Measurements from ENCODE around the gene KCNJ12. TPM values are rescaled to one million over a fixed set of nuclear protein-coding genes. Genes with fewer than 3 reads are reported as not detected.
"Not testable (repeated sequence)": the region's sequence is repeated elsewhere in the genome, so short reads cannot be mapped to it uniquely, and the experiment has no call there.

KCNJ12 gene
- total RNA-seq, 1 experiment from 2014 or later: 1.2 TPM

- no TSS peak for BruUV-seq (replicated peaks)
- Histone ChIP-seq H3K4me1 (ENCODE audit: insufficient read depth, low read length, poor library complexity, severe bottlenecking) (no peaks in the 10 kb centered on the region), H3K9me3 (ENCODE audit: low read depth, low read length, poor library complexity, severe bottlenecking) (no peaks in the 10 kb centered on the region), H3K36me3 (ENCODE audit: insufficient read depth, low read length, poor library complexity, severe bottlenecking) (no peaks in the 10 kb centered on the region), H3K27ac (ENCODE audit: low read depth, low read length, poor library complexity, severe bottlenecking) (no peak overlapping the region), H3K4me3 (ENCODE audit: low read depth, low read length, poor library complexity, severe bottlenecking) (no peak overlapping the region), H3K27me3 (replicated peaks; ENCODE audit: insufficient read depth, low read depth, low read length, poor library complexity) (no peaks in the 10 kb centered on the region)
- ChIA-PET CTCF (no interaction called here), POLR2A (ENCODE audit: low non-redundant PET) (no interaction called here)
- TF ChIP-seq, protein P1, sequence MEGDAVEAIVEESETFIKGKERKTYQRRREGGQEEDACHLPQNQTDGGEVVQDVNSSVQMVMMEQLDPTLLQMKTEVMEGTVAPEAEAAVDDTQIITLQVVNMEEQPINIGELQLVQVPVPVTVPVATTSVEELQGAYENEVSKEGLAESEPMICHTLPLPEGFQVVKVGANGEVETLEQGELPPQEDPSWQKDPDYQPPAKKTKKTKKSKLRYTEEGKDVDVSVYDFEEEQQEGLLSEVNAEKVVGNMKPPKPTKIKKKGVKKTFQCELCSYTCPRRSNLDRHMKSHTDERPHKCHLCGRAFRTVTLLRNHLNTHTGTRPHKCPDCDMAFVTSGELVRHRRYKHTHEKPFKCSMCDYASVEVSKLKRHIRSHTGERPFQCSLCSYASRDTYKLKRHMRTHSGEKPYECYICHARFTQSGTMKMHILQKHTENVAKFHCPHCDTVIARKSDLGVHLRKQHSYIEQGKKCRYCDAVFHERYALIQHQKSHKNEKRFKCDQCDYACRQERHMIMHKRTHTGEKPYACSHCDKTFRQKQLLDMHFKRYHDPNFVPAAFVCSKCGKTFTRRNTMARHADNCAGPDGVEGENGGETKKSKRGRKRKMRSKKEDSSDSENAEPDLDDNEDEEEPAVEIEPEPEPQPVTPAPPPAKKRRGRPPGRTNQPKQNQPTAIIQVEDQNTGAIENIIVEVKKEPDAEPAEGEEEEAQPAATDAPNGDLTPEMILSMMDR (conservative IDR thresholded peaks at IDR 0.05; ENCODE audit: low read depth, low read length): no peak
- TF ChIP-seq EZH2 (IDR thresholded peaks at IDR 0.05; ENCODE audit: borderline replicate concordance, low read depth, low read length, poor library complexity, severe bottlenecking): no peak
- DNase-seq (ENCODE audit: low spot score): no peak
- intact Hi-C loops (cut with micrococcal nuclease; ENCODE audit: unreplicated experiment): no loop called here
These were observed 23.5 kb downstream of the KCNJ12 start for GRCh38 chr17:21399474-21400186.

- BruUV-seq (replicated peaks); H3K27me3 ChIP-seq (replicated peaks; ENCODE audit: insufficient read depth, low read depth, low read length, poor library complexity); DNase-seq (ENCODE audit: low spot score); POLR2A ChIA-PET (ENCODE audit: low non-redundant PET); H3K4me3 ChIP-seq (ENCODE audit: low read depth, low read length, poor library complexity, severe bottlenecking); H3K9me3 ChIP-seq (ENCODE audit: low read depth, low read length, poor library complexity, severe bottlenecking); CTCF ChIA-PET; H3K36me3 ChIP-seq (ENCODE audit: insufficient read depth, low read length, poor library complexity, severe bottlenecking); intact Hi-C loops (cut with micrococcal nuclease; ENCODE audit: unreplicated experiment); H3K27ac ChIP-seq (ENCODE audit: low read depth, low read length, poor library complexity, severe bottlenecking); H3K4me1 ChIP-seq (ENCODE audit: insufficient read depth, low read length, poor library complexity, severe bottlenecking): not testable (repeated sequence)
These were observed 24.0 kb downstream of the KCNJ12 start for GRCh38 chr17:21400187-21400569.

DNA sequence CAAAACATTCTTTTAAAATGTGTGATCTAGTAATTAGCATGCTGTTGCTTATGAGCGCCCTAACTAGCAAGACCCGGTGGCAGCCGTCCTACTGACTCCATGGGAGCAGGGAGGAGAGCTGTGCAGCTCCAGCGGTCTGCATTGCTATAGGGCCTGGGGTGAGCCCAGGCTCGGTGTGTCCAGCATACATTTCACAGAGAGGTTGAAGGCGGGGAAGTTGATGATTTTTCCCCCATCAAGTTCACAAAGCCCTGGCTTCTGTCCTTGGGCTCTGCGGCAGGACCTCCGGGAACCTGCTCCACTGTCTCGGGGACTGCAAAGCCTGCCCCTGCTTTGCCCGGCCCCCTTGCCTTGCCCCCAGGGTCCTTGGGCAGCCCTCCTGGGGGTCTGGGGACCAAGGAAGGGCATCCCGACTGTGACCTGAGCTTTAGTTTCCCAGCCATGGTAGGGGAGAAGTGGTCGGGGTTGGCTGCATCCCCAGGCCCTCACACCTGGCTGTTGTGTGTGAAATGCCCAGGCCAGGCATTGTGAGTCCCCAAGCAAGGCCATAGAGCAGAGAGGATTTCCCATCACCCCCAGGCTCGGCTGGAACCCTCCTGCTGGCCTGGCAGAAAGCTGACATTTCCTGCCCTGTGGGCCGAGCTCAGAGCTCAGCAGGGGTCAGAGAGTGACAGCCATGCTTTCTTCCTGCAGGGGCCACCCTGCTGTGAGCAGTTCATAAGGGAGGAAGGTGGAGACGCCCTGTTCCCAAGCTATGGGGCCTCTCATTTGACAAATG is 24.8 kb downstream of the KCNJ12 start:
- DNase-seq (ENCODE audit: low spot score): no peak
- H3K36me3 ChIP-seq (ENCODE audit: insufficient read depth, low read length, poor library complexity, severe bottlenecking): no peaks in the 10 kb centered on the region
- no TSS peak for BruUV-seq (replicated peaks)
- H3K27ac ChIP-seq (ENCODE audit: low read depth, low read length, poor library complexity, severe bottlenecking): no peak overlapping the region
- H3K4me1 ChIP-seq (ENCODE audit: insufficient read depth, low read length, poor library complexity, severe bottlenecking): no peaks in the 10 kb centered on the region
- no peak overlapping the region for H3K4me3 ChIP-seq (ENCODE audit: low read depth, low read length, poor library complexity, severe bottlenecking)
- intact Hi-C loops (cut with micrococcal nuclease; ENCODE audit: unreplicated experiment): no loop called here
- TF ChIP-seq, protein P1 (conservative IDR thresholded peaks at IDR 0.05; ENCODE audit: low read depth, low read length): no peak
- TF ChIP-seq EZH2 (IDR thresholded peaks at IDR 0.05; ENCODE audit: borderline replicate concordance, low read depth, low read length, poor library complexity, severe bottlenecking): no peak
- H3K27me3 ChIP-seq (replicated peaks; ENCODE audit: insufficient read depth, low read depth, low read length, poor library complexity): no peaks in the 10 kb centered on the region
- no peaks in the 10 kb centered on the region for H3K9me3 ChIP-seq (ENCODE audit: low read depth, low read length, poor library complexity, severe bottlenecking)
- ChIA-PET CTCF (no interaction called here), POLR2A (ENCODE audit: low non-redundant PET) (no interaction called here)

- POLR2A ChIA-PET (ENCODE audit: low non-redundant PET); H3K4me3 ChIP-seq (ENCODE audit: low read depth, low read length, poor library complexity, severe bottlenecking); BruUV-seq (replicated peaks); H3K27ac ChIP-seq (ENCODE audit: low read depth, low read length, poor library complexity, severe bottlenecking); H3K4me1 ChIP-seq (ENCODE audit: insufficient read depth, low read length, poor library complexity, severe bottlenecking); H3K9me3 ChIP-seq (ENCODE audit: low read depth, low read length, poor library complexity, severe bottlenecking); H3K27me3 ChIP-seq (replicated peaks; ENCODE audit: insufficient read depth, low read depth, low read length, poor library complexity); H3K36me3 ChIP-seq (ENCODE audit: insufficient read depth, low read length, poor library complexity, severe bottlenecking); intact Hi-C loops (cut with micrococcal nuclease; ENCODE audit: unreplicated experiment); CTCF ChIA-PET: not testable (repeated sequence)
- peak; percentile 58 for DNase-seq (ENCODE audit: low spot score)
These were observed 26.0 kb downstream of the KCNJ12 start for GRCh38 chr17:21402166-21402571.

DNA sequence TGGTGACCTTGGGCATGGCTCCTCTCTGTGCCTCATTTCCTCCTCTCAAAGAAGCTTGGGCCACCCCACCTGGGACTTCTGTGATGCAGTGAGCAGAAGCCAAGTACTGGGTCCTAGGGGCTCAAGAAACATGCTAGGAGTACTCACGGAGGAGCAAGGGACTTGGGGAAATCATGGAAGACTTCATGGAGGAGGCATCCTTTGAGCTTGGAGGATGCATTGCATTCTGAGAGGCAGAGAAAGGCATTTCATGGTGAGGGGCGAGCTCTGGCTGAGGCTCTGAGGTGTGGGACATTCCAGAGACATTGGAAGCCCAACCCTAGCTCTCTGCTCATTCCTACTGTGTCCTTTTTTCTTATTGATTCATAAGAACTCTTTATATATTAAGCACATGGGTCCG is 26.8 kb downstream of the KCNJ12 start:
- H3K27ac ChIP-seq (ENCODE audit: low read depth, low read length, poor library complexity, severe bottlenecking); H3K4me1 ChIP-seq (ENCODE audit: insufficient read depth, low read length, poor library complexity, severe bottlenecking); H3K9me3 ChIP-seq (ENCODE audit: low read depth, low read length, poor library complexity, severe bottlenecking); BruUV-seq (replicated peaks); H3K27me3 ChIP-seq (replicated peaks; ENCODE audit: insufficient read depth, low read depth, low read length, poor library complexity); POLR2A ChIA-PET (ENCODE audit: low non-redundant PET); DNase-seq (ENCODE audit: low spot score); H3K36me3 ChIP-seq (ENCODE audit: insufficient read depth, low read length, poor library complexity, severe bottlenecking); CTCF ChIA-PET; H3K4me3 ChIP-seq (ENCODE audit: low read depth, low read length, poor library complexity, severe bottlenecking); intact Hi-C loops (cut with micrococcal nuclease; ENCODE audit: unreplicated experiment): not testable (repeated sequence)

- DNase-seq (ENCODE audit: low spot score); H3K27ac ChIP-seq (ENCODE audit: low read depth, low read length, poor library complexity, severe bottlenecking); POLR2A ChIA-PET (ENCODE audit: low non-redundant PET); H3K36me3 ChIP-seq (ENCODE audit: insufficient read depth, low read length, poor library complexity, severe bottlenecking); intact Hi-C loops (cut with micrococcal nuclease; ENCODE audit: unreplicated experiment); H3K27me3 ChIP-seq (replicated peaks; ENCODE audit: insufficient read depth, low read depth, low read length, poor library complexity); H3K4me3 ChIP-seq (ENCODE audit: low read depth, low read length, poor library complexity, severe bottlenecking); BruUV-seq (replicated peaks); H3K9me3 ChIP-seq (ENCODE audit: low read depth, low read length, poor library complexity, severe bottlenecking); H3K4me1 ChIP-seq (ENCODE audit: insufficient read depth, low read length, poor library complexity, severe bottlenecking); CTCF ChIA-PET: not testable (repeated sequence)
These were observed 27.9 kb downstream of the KCNJ12 start for GRCh38 chr17:21404106-21404505.
